ENCODE results near the gene DMRTA2.
A peak's percentile ranks its signal among the peaks of the same experiment; 100 is the strongest.

The DMRTA2 gene

DNA sequence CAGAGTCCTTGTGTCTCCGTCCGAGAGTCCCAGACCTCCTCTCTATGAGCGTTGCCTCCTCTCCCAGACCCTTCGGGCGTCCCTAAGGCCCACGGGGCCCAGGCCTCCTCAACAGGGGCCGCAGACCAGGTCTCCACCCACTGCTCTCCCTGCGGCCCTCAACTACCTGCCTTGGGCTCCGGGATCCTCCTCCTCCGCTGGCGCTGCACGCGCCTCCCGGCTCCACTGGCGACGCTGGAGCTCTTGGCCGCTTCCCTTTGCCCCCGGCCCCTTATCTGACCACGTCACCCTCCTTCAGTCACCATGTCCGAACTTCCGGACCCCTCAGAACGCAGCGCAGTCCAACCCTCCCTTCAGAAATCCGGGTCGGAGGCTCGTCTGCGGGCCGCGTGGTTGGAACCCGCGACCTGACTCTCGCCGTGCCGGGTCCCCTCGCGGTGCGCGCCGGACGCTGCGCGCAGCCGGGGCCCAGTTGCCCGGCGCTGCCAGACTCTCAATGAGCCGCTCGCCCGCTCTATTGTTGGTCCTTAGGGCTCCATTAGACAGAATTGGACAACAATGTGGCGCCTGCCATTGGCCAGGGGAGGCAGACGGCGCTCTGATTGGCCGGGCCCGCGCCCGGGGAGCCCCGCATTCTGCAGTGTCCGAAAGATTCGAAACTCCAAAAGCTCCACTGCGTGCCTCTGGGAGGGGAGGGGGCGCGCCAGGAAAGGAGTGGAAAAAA, at the start of gene DMRTA2:
TSS of gene DMRTA2 (minus strand) at position 498 of the 724 bp plus-strand sequence. CDS start 1,907 bp downstream, outside the sequence.
- peak within 1 kb of the TSS; percentile 91 for H3K4me3 Mint-ChIP-seq
- H3K36me3 Mint-ChIP-seq (ENCODE audit: low read depth), result peaks cover 16% of the 10 kb centered on the region
- peak within 1 kb of the TSS; percentile 82 for H3K27ac Mint-ChIP-seq
- peaks cover 34% of the 10 kb centered on the region for H3K4me1 Mint-ChIP-seq (ENCODE audit: low read depth)
- H3K27me3 Mint-ChIP-seq (ENCODE audit: low read depth), result peaks cover 84% of the 10 kb centered on the region
- peaks cover 7% of the 10 kb centered on the region for H3K9me3 Mint-ChIP-seq

DNA sequence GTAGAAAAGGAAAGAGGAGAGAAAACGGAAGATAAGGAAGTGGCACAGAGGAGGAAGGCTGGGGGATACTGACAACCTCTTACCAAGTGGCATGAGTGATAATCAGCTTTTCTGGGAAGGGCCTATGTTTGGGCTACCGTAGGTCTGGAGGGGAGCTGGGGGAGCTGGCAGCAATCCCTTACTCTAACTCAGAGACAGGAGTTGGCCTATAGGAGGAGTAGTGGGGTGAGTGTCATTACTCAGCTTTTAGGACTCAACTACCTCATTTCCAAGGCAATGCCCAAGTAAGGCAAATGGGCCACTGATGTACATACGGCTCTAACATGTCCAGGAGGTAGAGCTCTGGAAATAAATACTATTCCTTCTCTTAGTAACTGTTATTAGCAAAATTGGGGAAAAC, 48.7 kb upstream of the DMRTA2 start:
- H3K4me1 Mint-ChIP-seq (ENCODE audit: low read depth), result no peaks in the 10 kb centered on the region
- no peak overlapping the region for H3K4me3 Mint-ChIP-seq
- no peaks in the 10 kb centered on the region for H3K36me3 Mint-ChIP-seq (ENCODE audit: low read depth)
- no peaks in the 10 kb centered on the region for H3K27me3 Mint-ChIP-seq (ENCODE audit: low read depth)
- no peaks in the 10 kb centered on the region for H3K9me3 Mint-ChIP-seq
- H3K27ac Mint-ChIP-seq, result no peak overlapping the region

DNA sequence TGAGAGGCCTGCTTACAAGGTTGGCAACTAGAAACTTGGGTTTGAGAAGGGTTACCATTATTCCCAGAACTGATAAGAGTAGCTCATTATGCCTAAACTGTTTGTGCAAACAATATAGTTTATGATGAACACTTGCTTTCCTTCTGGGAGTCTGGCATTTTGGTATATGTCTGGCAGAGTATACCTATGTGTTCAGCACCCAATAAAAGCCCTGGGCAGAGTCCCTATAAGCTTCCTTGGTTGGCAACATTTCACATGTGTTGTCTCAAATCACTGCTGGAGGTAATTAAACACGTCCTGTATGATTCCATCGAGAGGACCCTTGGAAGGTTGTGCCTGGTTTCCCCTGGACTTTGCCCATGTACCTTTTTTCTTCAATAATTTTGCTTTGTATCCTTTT, 39.7 kb upstream of the DMRTA2 start:
- H3K4me3 Mint-ChIP-seq, result no peak overlapping the region
- H3K36me3 Mint-ChIP-seq (ENCODE audit: low read depth), result no peaks in the 10 kb centered on the region
- H3K27ac Mint-ChIP-seq, result no peak overlapping the region
- H3K4me1 Mint-ChIP-seq (ENCODE audit: low read depth), result no peaks in the 10 kb centered on the region
- H3K9me3 Mint-ChIP-seq, result no peaks in the 10 kb centered on the region
- no peaks in the 10 kb centered on the region for H3K27me3 Mint-ChIP-seq (ENCODE audit: low read depth)

DNA sequence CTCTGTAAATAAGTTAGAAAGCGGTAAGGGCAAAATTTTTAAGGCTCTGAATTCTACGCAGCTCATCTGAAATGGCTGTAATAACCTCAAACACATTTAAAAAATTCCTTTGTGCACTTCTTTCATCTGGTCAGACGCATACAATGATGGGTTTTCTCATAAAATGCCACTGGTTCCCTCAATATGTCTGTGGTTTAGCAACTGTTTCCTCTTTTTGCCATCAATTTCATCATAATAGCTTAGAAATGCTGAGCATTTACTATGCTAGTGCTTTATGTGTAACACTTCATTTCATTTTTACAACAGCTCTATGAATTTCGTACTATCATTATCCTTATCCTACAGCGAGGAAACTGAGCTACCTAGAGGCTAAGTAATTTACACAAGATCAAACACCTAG, 35.3 kb upstream of the DMRTA2 start:
- no peak overlapping the region for H3K4me3 Mint-ChIP-seq
- no peaks in the 10 kb centered on the region for H3K27me3 Mint-ChIP-seq (ENCODE audit: low read depth)
- no peaks in the 10 kb centered on the region for H3K36me3 Mint-ChIP-seq (ENCODE audit: low read depth)
- H3K4me1 Mint-ChIP-seq (ENCODE audit: low read depth), result no peaks in the 10 kb centered on the region
- no peaks in the 10 kb centered on the region for H3K9me3 Mint-ChIP-seq
- no peak overlapping the region for H3K27ac Mint-ChIP-seq

DNA sequence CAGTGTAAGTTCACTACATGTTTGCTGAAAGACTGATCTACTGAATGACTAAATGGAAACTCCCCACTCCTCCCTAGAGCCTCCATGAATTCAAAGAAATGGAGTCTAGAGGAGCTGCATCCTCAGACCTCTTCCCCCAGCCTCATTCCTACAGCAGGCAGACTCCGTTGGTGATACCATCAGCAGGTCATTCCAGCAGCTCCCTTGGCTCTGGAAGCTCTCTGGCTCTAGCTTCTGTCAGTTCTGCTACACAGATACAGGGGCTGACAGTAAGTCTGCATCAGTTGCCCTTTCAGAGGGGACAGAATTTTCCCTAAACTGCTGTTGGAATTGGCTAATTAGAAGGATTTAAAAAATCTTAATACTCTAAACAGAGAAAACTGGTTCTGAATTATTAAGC, 31.7 kb upstream of the DMRTA2 start:
- H3K27me3 Mint-ChIP-seq (ENCODE audit: low read depth), result no peaks in the 10 kb centered on the region
- no peak overlapping the region for H3K4me3 Mint-ChIP-seq
- peaks cover 2% of the 10 kb centered on the region for H3K36me3 Mint-ChIP-seq (ENCODE audit: low read depth)
- no peaks in the 10 kb centered on the region for H3K9me3 Mint-ChIP-seq
- H3K27ac Mint-ChIP-seq, result no peak overlapping the region
- peaks cover 11% of the 10 kb centered on the region for H3K4me1 Mint-ChIP-seq (ENCODE audit: low read depth)

DNA sequence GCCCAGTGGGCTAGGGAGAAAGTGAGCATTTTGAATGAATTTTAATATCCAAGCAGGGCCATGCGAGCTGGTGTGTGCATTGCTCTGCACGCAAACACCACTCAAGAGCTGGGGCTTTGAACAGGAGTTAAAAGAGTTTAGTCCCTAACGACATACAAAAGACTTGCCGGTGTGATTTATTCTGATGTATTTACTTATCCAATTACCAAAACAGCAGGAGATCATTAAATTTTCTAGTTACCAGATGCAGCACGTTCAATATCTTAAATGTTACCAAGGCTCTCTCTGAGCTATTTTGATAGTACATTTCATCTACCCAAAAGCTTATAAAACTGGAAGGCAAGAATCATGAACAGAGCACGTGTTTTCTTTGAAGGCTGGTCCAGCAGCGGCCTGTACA, 30.0 kb upstream of the DMRTA2 start:
- no peaks in the 10 kb centered on the region for H3K9me3 Mint-ChIP-seq
- H3K27ac Mint-ChIP-seq, result no peak overlapping the region
- H3K4me3 Mint-ChIP-seq, result no peak overlapping the region
- no peaks in the 10 kb centered on the region for H3K27me3 Mint-ChIP-seq (ENCODE audit: low read depth)
- H3K4me1 Mint-ChIP-seq (ENCODE audit: low read depth), result peaks cover 11% of the 10 kb centered on the region
- H3K36me3 Mint-ChIP-seq (ENCODE audit: low read depth), result peaks cover 2% of the 10 kb centered on the region

DNA sequence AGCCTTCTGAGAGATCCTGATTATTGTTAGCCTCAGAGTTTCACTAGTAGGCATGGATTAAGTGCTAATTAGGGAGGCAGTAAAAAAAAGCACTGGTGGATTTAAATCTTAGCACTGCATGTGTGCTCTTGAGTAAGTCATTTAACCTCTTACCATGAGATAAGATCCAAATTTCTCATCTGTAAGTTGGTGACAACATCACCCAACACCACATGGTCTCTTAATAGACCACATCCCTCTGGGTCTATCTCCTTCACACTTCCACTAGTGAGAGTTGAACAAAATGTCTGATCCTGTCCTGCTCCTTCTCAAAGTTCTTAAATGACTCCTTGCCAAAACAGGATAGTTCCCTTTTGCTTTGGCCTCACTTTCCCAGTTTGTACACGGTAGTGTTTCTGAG, 29.5 kb upstream of the DMRTA2 start:
- Mint-ChIP-seq H3K36me3 (ENCODE audit: low read depth) (peaks cover 2% of the 10 kb centered on the region), H3K4me1 (ENCODE audit: low read depth) (peaks cover 11% of the 10 kb centered on the region), H3K4me3 (no peak overlapping the region), H3K27ac (no peak overlapping the region), H3K27me3 (ENCODE audit: low read depth) (no peaks in the 10 kb centered on the region), H3K9me3 (no peaks in the 10 kb centered on the region)

DNA sequence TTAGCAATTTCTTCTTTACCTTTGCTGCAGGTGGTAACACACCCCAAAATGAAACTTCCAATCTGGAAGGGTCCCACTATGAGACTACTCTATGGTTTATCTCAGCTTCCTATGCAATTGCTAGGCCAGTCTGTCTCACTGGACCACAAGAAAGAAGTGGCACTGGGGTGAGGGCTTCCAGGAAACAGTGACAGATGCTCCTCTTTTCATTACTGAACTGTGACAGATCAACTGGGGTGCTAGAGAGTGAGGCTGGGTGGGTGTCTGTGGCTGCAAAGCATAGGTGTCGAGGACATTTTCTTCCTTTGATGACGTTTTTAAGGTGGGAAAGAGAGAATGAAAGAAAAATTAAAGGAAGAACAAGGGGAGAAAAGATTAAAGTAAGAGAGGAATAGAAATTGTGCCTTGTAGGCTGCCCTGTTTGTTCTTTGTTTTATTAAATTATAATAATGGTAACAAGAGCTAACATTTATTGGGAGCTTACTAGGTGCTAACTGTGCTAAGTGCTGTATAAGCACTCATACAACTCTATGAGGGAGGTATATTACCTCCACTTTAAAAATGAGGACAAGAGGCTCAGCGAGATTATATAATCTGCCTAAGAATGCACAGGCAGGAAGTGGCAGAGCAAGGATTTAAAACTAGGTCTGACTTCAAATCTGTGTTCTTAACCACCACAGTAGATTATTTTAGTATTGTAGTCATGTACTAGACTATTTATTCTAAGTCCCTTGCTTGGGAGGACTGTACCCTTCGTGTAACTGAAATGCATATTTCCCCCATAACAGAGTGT, 27.8 kb upstream of the DMRTA2 start:
- no peaks in the 10 kb centered on the region for H3K27me3 Mint-ChIP-seq (ENCODE audit: low read depth)
- no peak overlapping the region for H3K4me3 Mint-ChIP-seq
- H3K4me1 Mint-ChIP-seq (ENCODE audit: low read depth), result peaks cover 11% of the 10 kb centered on the region
- H3K27ac Mint-ChIP-seq, result no peak overlapping the region
- peaks cover 2% of the 10 kb centered on the region for H3K36me3 Mint-ChIP-seq (ENCODE audit: low read depth)
- no peaks in the 10 kb centered on the region for H3K9me3 Mint-ChIP-seq

DNA sequence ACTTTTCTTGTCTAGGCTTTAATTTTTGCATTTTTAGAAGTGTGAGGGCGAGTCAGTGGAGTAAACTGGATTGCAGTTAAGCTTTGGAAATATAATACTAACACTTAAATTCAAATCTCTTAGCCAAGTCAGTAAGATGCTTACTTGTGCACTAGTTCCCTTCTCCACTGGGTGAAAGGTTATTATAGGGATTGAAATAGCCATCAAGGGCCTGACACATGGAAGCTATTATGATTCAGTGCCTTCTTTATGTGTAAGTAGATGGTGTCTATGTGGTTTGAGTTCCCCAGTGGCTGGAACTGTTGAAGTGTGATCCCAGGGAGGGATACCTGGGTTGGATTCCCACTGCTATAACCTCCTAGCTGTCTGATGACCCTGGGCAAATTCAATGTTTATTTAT, 24.7 kb upstream of the DMRTA2 start:
- no peaks in the 10 kb centered on the region for H3K9me3 Mint-ChIP-seq
- H3K27me3 Mint-ChIP-seq (ENCODE audit: low read depth), result no peaks in the 10 kb centered on the region
- H3K36me3 Mint-ChIP-seq (ENCODE audit: low read depth), result no peaks in the 10 kb centered on the region
- H3K4me1 Mint-ChIP-seq (ENCODE audit: low read depth), result peaks cover 11% of the 10 kb centered on the region
- no peak overlapping the region for H3K4me3 Mint-ChIP-seq
- H3K27ac Mint-ChIP-seq, result no peak overlapping the region

DNA sequence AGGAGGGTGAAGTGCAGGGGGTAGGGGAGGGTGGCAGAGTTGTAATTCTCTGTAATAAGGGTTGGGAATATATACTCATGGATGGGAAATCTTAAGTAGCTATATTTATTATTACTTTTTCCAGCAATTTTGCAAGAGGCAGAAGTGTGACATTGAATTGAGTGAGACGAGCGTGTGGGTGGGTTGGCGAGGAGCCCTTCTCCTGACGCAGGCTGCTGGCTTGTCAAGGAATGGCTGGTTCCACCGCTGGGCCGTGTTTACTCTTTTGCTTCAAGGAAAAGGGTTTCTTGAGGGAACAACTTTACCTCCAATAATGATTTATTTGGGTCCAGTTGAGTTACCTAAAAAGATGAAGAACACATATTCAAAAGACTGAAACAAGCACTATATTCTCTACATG, 17.9 kb upstream of the DMRTA2 start:
- Mint-ChIP-seq H3K27ac (no peak overlapping the region), H3K36me3 (ENCODE audit: low read depth) (peaks cover 21% of the 10 kb centered on the region), H3K27me3 (ENCODE audit: low read depth) (no peaks in the 10 kb centered on the region), H3K9me3 (no peaks in the 10 kb centered on the region), H3K4me3 (no peak overlapping the region), H3K4me1 (ENCODE audit: low read depth) (no peaks in the 10 kb centered on the region)

DNA sequence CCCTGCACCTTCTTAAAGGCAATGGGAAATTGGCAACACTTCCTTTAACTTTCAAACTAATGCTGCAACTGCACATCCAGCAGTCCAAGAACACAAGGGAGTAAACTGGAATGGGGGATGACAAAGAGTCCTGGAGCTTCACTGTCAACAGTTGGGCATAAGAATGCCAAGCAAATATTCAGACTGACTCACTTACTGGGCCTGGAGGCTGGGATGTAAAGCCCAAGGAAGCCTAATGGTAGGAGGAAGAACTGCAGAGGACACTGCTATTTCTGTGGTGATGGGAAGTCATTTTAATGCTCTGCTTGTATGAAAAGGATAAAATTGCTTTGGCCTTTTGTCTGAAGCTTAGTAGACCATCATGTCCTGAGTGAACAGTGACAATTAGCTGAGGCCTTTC, 15.7 kb upstream of the DMRTA2 start:
- peaks cover under 1% of the 10 kb centered on the region for H3K27me3 Mint-ChIP-seq (ENCODE audit: low read depth)
- no peak overlapping the region for H3K4me3 Mint-ChIP-seq
- peaks cover 21% of the 10 kb centered on the region for H3K36me3 Mint-ChIP-seq (ENCODE audit: low read depth)
- H3K9me3 Mint-ChIP-seq, result no peaks in the 10 kb centered on the region
- H3K4me1 Mint-ChIP-seq (ENCODE audit: low read depth), result no peaks in the 10 kb centered on the region
- no peak overlapping the region for H3K27ac Mint-ChIP-seq

DNA sequence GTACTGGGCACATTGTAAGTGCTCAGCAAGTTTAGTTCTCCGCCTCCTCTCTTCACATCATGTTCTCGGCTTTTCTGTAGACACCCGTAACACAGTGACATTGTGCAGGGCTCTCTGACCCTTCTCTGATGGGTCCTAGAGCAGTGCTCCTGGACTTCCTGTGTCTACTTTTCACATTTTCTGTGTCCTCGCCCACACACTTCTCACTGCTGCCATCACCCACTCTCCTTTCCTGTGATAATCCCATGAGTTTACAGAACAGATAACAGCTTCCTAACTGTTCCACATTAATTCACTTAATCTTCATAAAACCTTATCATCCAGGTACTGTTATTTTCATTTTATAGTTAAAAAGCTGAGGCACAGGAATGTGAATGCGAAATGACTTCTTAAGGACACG, 13.2 kb upstream of the DMRTA2 start:
- H3K9me3 Mint-ChIP-seq, result no peaks in the 10 kb centered on the region
- H3K36me3 Mint-ChIP-seq (ENCODE audit: low read depth), result peaks cover 21% of the 10 kb centered on the region
- peaks cover 24% of the 10 kb centered on the region for H3K27me3 Mint-ChIP-seq (ENCODE audit: low read depth)
- no peak overlapping the region for H3K27ac Mint-ChIP-seq
- no peak overlapping the region for H3K4me3 Mint-ChIP-seq
- no peaks in the 10 kb centered on the region for H3K4me1 Mint-ChIP-seq (ENCODE audit: low read depth)

DNA sequence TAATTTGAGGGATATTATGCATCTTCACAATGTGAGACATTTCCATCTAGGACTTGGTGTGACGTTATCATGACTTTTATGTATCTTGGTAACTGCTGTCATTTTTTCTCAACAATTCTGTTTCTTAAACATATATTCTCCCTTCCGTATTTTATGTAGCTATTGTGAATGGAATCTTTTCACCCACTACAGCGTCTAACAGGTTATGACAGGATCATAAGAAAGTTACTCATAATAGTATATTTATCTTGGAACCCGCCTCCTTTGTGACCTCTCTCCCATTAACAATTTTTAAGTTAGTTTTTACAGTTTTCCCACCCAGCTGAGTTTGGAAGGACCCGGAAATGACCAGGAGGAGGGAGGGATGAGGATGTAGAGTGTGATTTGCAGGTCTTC, 6.8 kb upstream of the DMRTA2 start:
- H3K36me3 Mint-ChIP-seq (ENCODE audit: low read depth), result no peaks in the 10 kb centered on the region
- H3K4me1 Mint-ChIP-seq (ENCODE audit: low read depth), result peaks cover 7% of the 10 kb centered on the region
- H3K27me3 Mint-ChIP-seq (ENCODE audit: low read depth), result peaks cover 85% of the 10 kb centered on the region
- H3K9me3 Mint-ChIP-seq, result no peaks in the 10 kb centered on the region
- H3K27ac Mint-ChIP-seq, result no peak overlapping the region
- no peak overlapping the region for H3K4me3 Mint-ChIP-seq

DNA sequence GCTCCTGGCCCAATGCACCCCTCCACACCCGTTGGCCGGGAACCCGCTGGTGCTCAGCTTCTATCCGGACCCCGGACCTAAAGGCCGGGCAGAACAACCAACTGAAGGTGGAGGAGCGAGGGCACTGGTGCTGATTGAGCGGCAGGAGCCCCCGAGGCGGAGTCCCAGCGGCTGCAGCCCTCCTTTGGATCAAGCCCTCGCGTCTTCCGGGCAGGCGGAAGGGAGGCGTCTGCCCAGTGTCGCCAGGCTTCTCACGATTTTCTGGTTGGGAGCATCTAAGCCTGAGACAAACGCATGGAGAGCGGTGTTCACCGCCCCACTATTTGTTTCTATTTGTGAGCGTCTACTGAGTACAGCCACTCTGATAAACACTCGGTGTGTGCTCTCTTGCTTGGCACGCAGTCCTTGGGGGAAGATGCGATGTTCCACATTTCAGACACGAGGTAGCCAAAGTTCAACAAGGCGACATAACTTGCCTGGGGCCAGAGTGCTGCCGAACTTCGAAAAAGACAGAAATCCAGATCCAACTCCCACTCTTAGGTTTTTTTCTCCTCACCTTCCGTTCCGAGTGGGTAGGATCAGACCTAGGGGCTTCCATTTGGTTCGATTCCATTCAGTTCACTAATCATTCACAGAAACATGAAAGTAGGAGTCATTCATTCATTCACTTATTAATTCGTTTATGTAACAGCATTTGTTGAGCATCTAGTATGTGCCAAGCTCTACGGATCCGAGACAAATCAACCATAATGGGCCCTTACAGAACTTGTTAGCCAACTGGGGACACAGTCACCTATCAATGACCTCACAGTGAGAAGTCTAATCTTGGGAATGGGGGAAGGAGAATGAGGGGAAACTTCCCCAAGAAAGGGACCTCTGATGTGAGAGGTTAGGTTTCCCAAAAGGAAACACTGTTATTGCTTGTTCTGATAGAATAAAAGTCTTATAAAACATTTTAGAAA, 4.9 kb upstream of the DMRTA2 start:
- Mint-ChIP-seq H3K4me3 (no peak overlapping the region), H3K4me1 (ENCODE audit: low read depth) (peaks cover 19% of the 10 kb centered on the region)

More for the DNA sequence above, 4.9 kb upstream of the DMRTA2 start:
- Mint-ChIP-seq H3K27me3 (ENCODE audit: low read depth) (peaks cover 96% of the 10 kb centered on the region), H3K9me3 (no peaks in the 10 kb centered on the region), H3K27ac (peak overlapping the region; percentile 64), H3K36me3 (ENCODE audit: low read depth) (peaks cover 6% of the 10 kb centered on the region)
